ENCODE results near the gene SNAP29. TPM values are rescaled to one million over a fixed set of nuclear protein-coding genes. Genes with fewer than 3 reads are reported as not detected.
"Not testable (repeated sequence)": the region's sequence is repeated elsewhere in the genome, so short reads cannot be mapped to it uniquely, and the experiment has no call there.

SNAP29 gene
- total and polyA plus RNA-seq, 3 experiments from 2014 or later, result 21.9 to 26.0 (median 23.3) TPM

- H3K27me3 ChIP-seq (ENCODE audit: insufficient read depth, low read length, poor library complexity, severe bottlenecking), result no peaks in the 10 kb centered on the region
- peaks cover 0 to 83% (median 31%) of the 10 kb centered on the region in 3 donors for H3K36me3 Mint-ChIP-seq
- no peaks in the 10 kb centered on the region for H3K4me1 ChIP-seq (ENCODE audit: insufficient read depth, low read length)
- peaks cover 27% of the 10 kb centered on the region for H3K36me3 ChIP-seq (ENCODE audit: insufficient read depth, low read length)
- no peak overlapping the region for H3K4me3 Mint-ChIP-seq
- no peak overlapping the region for H3K27ac ChIP-seq (ENCODE audit: low read depth, low read length)
- H3K27ac Mint-ChIP-seq, result peak overlapping the region in 4 of 8 donors; percentile 46 to 77 (median 65)
- DNase-seq, result no peak
- ChIA-PET POLR2A (no interaction called here), CTCF (no interaction called here)
- H3K27me3 Mint-ChIP-seq, result peaks cover 0 to 5% of the 10 kb centered on the region in 2 donors
- peaks cover 0 to 5% (median 3%) of the 10 kb centered on the region in 3 donors for H3K4me1 Mint-ChIP-seq
- H3K9me3 ChIP-seq (ENCODE audit: low read length), result no peaks in the 10 kb centered on the region
- H3K4me3 ChIP-seq (ENCODE audit: low read length), result no peak overlapping the region
- H3K9me3 Mint-ChIP-seq, result no peaks in the 10 kb centered on the region
Measured at GRCh38 chr22:20815477-20816050, 43.2 kb upstream of the SNAP29 start.

DNA sequence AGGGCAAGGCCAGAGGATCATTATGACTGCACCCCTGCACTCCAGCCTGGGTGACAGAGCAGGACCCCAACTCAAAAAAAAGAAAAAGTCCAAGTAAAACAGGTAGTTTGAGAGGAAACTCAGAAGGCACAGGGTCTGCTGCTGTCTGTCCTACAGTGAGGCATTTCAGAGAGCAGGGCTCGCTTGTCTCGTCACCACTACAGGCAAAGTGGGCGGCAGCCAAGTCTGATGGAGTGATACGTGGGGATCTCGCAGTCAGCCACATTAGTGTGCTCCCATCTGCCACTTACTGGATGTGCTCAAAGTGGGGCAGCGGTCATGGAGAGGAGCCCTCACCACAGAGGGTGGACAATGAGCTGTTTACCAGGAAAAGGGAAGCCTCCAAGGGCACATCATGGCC lies 42.2 kb upstream of the SNAP29 start:
- H3K27ac ChIP-seq (ENCODE audit: low read depth, low read length), result no peak overlapping the region
- H3K4me3 ChIP-seq (ENCODE audit: low read length), result no peak overlapping the region
- no peaks in the 10 kb centered on the region for H3K27me3 ChIP-seq (ENCODE audit: insufficient read depth, low read length, poor library complexity, severe bottlenecking)
- no peaks in the 10 kb centered on the region for H3K4me1 Mint-ChIP-seq
- CTCF ChIA-PET, result no interaction called here
- peak overlapping the region in 2 of 8 donors; percentile 26 to 89 for H3K27ac Mint-ChIP-seq
- H3K9me3 ChIP-seq (ENCODE audit: low read length), result no peaks in the 10 kb centered on the region
- POLR2A ChIA-PET, result no interaction called here
- H3K9me3 Mint-ChIP-seq, result no peaks in the 10 kb centered on the region
- peaks cover 27% of the 10 kb centered on the region for H3K36me3 ChIP-seq (ENCODE audit: insufficient read depth, low read length)
- no peak for DNase-seq
- no peaks in the 10 kb centered on the region for H3K4me1 ChIP-seq (ENCODE audit: insufficient read depth, low read length)
- no peak overlapping the region for H3K4me3 Mint-ChIP-seq
- peaks cover 0 to 6% of the 10 kb centered on the region in 2 donors for H3K27me3 Mint-ChIP-seq
- peaks cover 0 to 77% (median 26%) of the 10 kb centered on the region in 3 donors for H3K36me3 Mint-ChIP-seq

- Mint-ChIP-seq H3K27me3 (peaks cover 0 to 4% of the 10 kb centered on the region in 2 donors), H3K36me3 (peaks cover 0 to 72% (median 23%) of the 10 kb centered on the region in 3 donors), H3K4me1 (no peaks in the 10 kb centered on the region), H3K9me3 (no peaks in the 10 kb centered on the region), H3K4me3 (no peak overlapping the region), H3K27ac (peak overlapping the region in 1 of 8 donors; percentile 51)
- Histone ChIP-seq H3K9me3 (ENCODE audit: low read length) (no peaks in the 10 kb centered on the region), H3K27me3 (ENCODE audit: insufficient read depth, low read length, poor library complexity, severe bottlenecking) (no peaks in the 10 kb centered on the region), H3K27ac (ENCODE audit: low read depth, low read length) (no peak overlapping the region), H3K4me1 (ENCODE audit: insufficient read depth, low read length) (no peaks in the 10 kb centered on the region), H3K36me3 (ENCODE audit: insufficient read depth, low read length) (peaks cover 31% of the 10 kb centered on the region), H3K4me3 (ENCODE audit: low read length) (no peak overlapping the region)
- ChIA-PET CTCF (no interaction called here), POLR2A (no interaction called here)
- DNase-seq, result no peak
Measured at GRCh38 chr22:20818471-20818870, 40.3 kb upstream of the SNAP29 start.

- no peak overlapping the region for H3K4me3 ChIP-seq (ENCODE audit: low read length)
- H3K4me1 Mint-ChIP-seq, result no peaks in the 10 kb centered on the region
- DNase-seq, result no peak
- H3K36me3 ChIP-seq (ENCODE audit: insufficient read depth, low read length), result peaks cover 37% of the 10 kb centered on the region
- no peaks in the 10 kb centered on the region for H3K9me3 ChIP-seq (ENCODE audit: low read length)
- peaks cover 0 to 4% of the 10 kb centered on the region in 2 donors for H3K27me3 Mint-ChIP-seq
- H3K4me3 Mint-ChIP-seq, result no peak overlapping the region
- CTCF ChIA-PET, result no interaction called here
- H3K27me3 ChIP-seq (ENCODE audit: insufficient read depth, low read length, poor library complexity, severe bottlenecking), result no peaks in the 10 kb centered on the region
- H3K27ac ChIP-seq (ENCODE audit: low read depth, low read length), result no peak overlapping the region
- H3K9me3 Mint-ChIP-seq, result no peaks in the 10 kb centered on the region
- H3K27ac Mint-ChIP-seq, result no peak overlapping the region
- no peaks in the 10 kb centered on the region for H3K4me1 ChIP-seq (ENCODE audit: insufficient read depth, low read length)
- POLR2A ChIA-PET, result no interaction called here
- H3K36me3 Mint-ChIP-seq, result peaks cover 0 to 75% (median 20%) of the 10 kb centered on the region in 3 donors
Measured at GRCh38 chr22:20819471-20819870, 39.3 kb upstream of the SNAP29 start.

DNA sequence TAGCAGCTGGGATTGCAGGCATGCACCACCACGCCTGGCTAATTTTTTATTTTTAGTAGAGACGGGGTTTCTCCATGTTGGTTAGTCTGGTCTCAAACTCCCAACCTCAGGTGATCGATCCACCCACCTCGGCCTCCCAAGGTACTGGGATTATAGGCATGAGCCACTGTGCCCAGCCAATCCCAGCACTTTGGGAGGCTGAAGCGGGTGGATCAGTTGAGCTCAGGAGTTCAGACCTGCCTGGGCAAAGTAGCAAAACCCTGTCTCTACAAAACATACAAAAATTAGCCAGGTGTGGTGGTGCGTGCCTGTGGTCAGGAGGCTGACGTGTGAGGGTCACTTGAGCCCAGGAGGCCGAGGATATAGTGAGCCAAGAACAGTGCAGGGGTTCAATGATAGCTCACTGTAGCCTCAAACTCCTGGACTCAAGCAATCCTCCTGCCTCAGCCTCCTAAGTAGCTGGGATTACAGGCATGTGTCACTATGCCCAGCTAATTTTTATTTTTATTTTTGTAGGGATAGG lies 37.0 kb upstream of the SNAP29 start:
- H3K27ac Mint-ChIP-seq; H3K27ac ChIP-seq (ENCODE audit: low read depth, low read length); H3K4me1 Mint-ChIP-seq; H3K4me3 Mint-ChIP-seq; H3K27me3 ChIP-seq (ENCODE audit: insufficient read depth, low read length, poor library complexity, severe bottlenecking); H3K27me3 Mint-ChIP-seq; H3K9me3 Mint-ChIP-seq; POLR2A ChIA-PET; H3K4me1 ChIP-seq (ENCODE audit: insufficient read depth, low read length); DNase-seq; H3K9me3 ChIP-seq (ENCODE audit: low read length); H3K4me3 ChIP-seq (ENCODE audit: low read length): not testable (repeated sequence)
- CTCF ChIA-PET, result interaction anchor here (0.8 kb wide), 1 partner anchor 11 kb away, joined by 3 read pairs; no protein-coding TSS in a partner anchor
- peaks cover 0 to 79% (median 17%) of the 10 kb centered on the region in 3 donors for H3K36me3 Mint-ChIP-seq
- H3K36me3 ChIP-seq (ENCODE audit: insufficient read depth, low read length), result peaks cover 37% of the 10 kb centered on the region

DNA sequence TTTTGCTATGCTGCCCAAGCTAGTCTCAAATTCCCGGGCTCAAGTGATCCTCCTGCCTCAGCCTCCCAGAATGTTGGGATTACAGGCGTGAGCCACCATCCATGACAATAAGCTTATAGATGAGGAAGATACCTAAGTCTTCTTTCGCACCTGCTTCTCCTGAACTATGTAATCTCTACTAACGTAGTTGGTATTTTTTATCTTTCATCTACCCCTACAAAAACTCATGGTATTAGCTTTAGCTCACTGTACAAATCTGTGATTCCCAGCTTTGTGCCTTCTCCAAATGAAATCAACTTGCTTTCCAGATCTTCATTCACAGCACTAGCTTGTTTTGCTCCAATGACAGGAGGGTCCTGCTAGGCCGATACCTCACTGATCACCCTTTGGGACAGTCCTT lies 36.6 kb upstream of the SNAP29 start:
- CTCF ChIA-PET, result interaction anchor here (0.8 kb wide), 1 partner anchor 11 kb away, joined by 3 read pairs; no protein-coding TSS in a partner anchor
- Histone ChIP-seq H3K4me3 (ENCODE audit: low read length) (no peak overlapping the region), H3K36me3 (ENCODE audit: insufficient read depth, low read length) (peaks cover 34% of the 10 kb centered on the region), H3K27me3 (ENCODE audit: insufficient read depth, low read length, poor library complexity, severe bottlenecking) (no peaks in the 10 kb centered on the region), H3K27ac (ENCODE audit: low read depth, low read length) (no peak overlapping the region), H3K4me1 (ENCODE audit: insufficient read depth, low read length) (no peaks in the 10 kb centered on the region), H3K9me3 (ENCODE audit: low read length) (no peaks in the 10 kb centered on the region)
- Mint-ChIP-seq H3K27ac (peak overlapping the region in 1 of 8 donors; percentile 21), H3K27me3 (peaks cover 0 to 1% of the 10 kb centered on the region in 2 donors), H3K36me3 (peaks cover 0 to 79% (median 14%) of the 10 kb centered on the region in 3 donors), H3K4me1 (no peaks in the 10 kb centered on the region), H3K9me3 (no peaks in the 10 kb centered on the region), H3K4me3 (no peak overlapping the region)
- POLR2A ChIA-PET, result no interaction called here
- DNase-seq, result no peak

GRCh38 chr22:20823264-20823663 lies 35.5 kb upstream of the SNAP29 start:
- no peak overlapping the region for H3K27ac ChIP-seq (ENCODE audit: low read depth, low read length)
- no peaks in the 10 kb centered on the region for H3K9me3 ChIP-seq (ENCODE audit: low read length)
- Mint-ChIP-seq H3K9me3 (no peaks in the 10 kb centered on the region), H3K27ac (no peak overlapping the region), H3K36me3 (peaks cover 0 to 80% (median 17%) of the 10 kb centered on the region in 3 donors), H3K27me3 (peaks cover 0 to 1% of the 10 kb centered on the region in 2 donors), H3K4me1 (no peaks in the 10 kb centered on the region), H3K4me3 (no peak overlapping the region)
- no peak overlapping the region for H3K4me3 ChIP-seq (ENCODE audit: low read length)
- DNase-seq, result no peak
- ChIA-PET POLR2A (no interaction called here), CTCF (no interaction called here)
- H3K27me3 ChIP-seq (ENCODE audit: insufficient read depth, low read length, poor library complexity, severe bottlenecking), result no peaks in the 10 kb centered on the region
- H3K4me1 ChIP-seq (ENCODE audit: insufficient read depth, low read length), result no peaks in the 10 kb centered on the region
- H3K36me3 ChIP-seq (ENCODE audit: insufficient read depth, low read length), result peaks cover 31% of the 10 kb centered on the region

DNA sequence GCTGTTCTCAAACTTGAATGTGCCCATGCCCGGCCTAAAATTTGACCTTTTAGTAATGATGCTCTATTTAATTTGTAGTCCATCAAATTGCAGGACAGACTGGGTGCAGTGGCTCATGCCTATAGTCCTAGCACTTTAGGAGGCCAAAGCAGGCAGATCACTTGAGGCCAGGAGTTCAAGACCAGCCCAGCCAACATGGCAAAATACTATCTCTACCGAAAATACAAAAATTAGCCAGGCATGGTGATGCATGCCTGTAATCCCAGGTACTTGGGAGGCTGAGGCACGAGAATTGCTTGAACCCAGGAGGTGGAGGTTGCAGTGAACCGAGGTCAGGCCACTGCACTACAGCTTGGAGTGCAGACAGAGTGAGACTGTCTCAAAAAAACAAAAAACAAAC lies 33.6 kb upstream of the SNAP29 start:
- H3K4me3 Mint-ChIP-seq; H3K9me3 Mint-ChIP-seq; H3K9me3 ChIP-seq (ENCODE audit: low read length); H3K4me1 Mint-ChIP-seq; H3K27me3 Mint-ChIP-seq; H3K27ac ChIP-seq (ENCODE audit: low read depth, low read length); H3K4me1 ChIP-seq (ENCODE audit: insufficient read depth, low read length); POLR2A ChIA-PET; DNase-seq; H3K27me3 ChIP-seq (ENCODE audit: insufficient read depth, low read length, poor library complexity, severe bottlenecking); H3K4me3 ChIP-seq (ENCODE audit: low read length): not testable (repeated sequence)
- H3K36me3 ChIP-seq (ENCODE audit: insufficient read depth, low read length), result peaks cover 16% of the 10 kb centered on the region
- Mint-ChIP-seq H3K36me3 (peaks cover 7 to 80% (median 22%) of the 10 kb centered on the region in 3 donors), H3K27ac (peak overlapping the region in 1 of 8 donors; percentile 8)
- CTCF ChIA-PET, result interaction anchor here (0.6 kb wide), 1 partner anchor 381 kb away, joined by 4 read pairs; no protein-coding TSS in a partner anchor

Data from CD8-positive, alpha-beta memory T cell (primary cell).